Measurements from ENCODE around the gene KCNN1. TPM values are rescaled to one million over a fixed set of nuclear protein-coding genes. Genes with fewer than 3 reads are reported as not detected.
"Not testable (repeated sequence)": the region's sequence is repeated elsewhere in the genome, so short reads cannot be mapped to it uniquely, and the experiment has no call there.

KCNN1 gene
- polyA plus RNA-seq, 1 donor from 2014 or later = 9.9 TPM

- Histone ChIP-seq H3K27ac (ENCODE audit: low read length) (no peak overlapping the region), H4K20me1 (ENCODE audit: insufficient read depth) (no peaks in the 10 kb centered on the region)
These were observed 34.2 kb downstream of the KCNN1 start for GRCh38 chr19:18000915-18001776.

GRCh38 chr19:18001777-18002345 lies 35.0 kb downstream of the KCNN1 start:
- H3F3A ChIP-seq (ENCODE audit: insufficient read depth, low read length, poor library complexity, severe bottlenecking) = no peaks in the 10 kb centered on the region
- peak overlapping the region; percentile 59 for H3K4me3 ChIP-seq (ENCODE audit: low read length)
- H3K9me3 ChIP-seq (ENCODE audit: low read length) = no peaks in the 10 kb centered on the region
- H3K9ac ChIP-seq (ENCODE audit: low read length) = no peak overlapping the region
- no peaks in the 10 kb centered on the region for H3K36me3 ChIP-seq (ENCODE audit: insufficient read depth, low read length)
- H3K9me2 ChIP-seq (ENCODE audit: insufficient read depth, low read length) = no peaks in the 10 kb centered on the region
- peaks cover 28% of the 10 kb centered on the region for H3K27me3 ChIP-seq (ENCODE audit: insufficient read depth, low read depth, low read length)
- H4K20me1 ChIP-seq (ENCODE audit: insufficient read depth) = no peaks in the 10 kb centered on the region
- TF ChIP-seq MXI1 (conservative IDR thresholded peaks at IDR 0.05; ENCODE audit: poor library complexity, severe bottlenecking) (no peak), EP300 (conservative IDR thresholded peaks at IDR 0.05; ENCODE audit: poor library complexity, severe bottlenecking) (no peak)
- H3K79me2 ChIP-seq (replicated peaks; ENCODE audit: insufficient read depth, low read length) = no peaks in the 10 kb centered on the region
- H3K4me2 ChIP-seq (ENCODE audit: low read length) = no peak overlapping the region
- H3K27ac ChIP-seq (ENCODE audit: low read length) = no peak overlapping the region
- H2AFZ ChIP-seq (ENCODE audit: low read depth, low read length) = no peak overlapping the region

More at GRCh38 chr19:18000915-18001776, 34.2 kb downstream of the KCNN1 start:
- no peak overlapping the region for H3K4me2 ChIP-seq (ENCODE audit: low read length)
- H3K4me3 ChIP-seq (ENCODE audit: low read length) = peak overlapping the region; percentile 59
- no peaks in the 10 kb centered on the region for H3K36me3 ChIP-seq (ENCODE audit: insufficient read depth, low read length)
- peak overlapping the region; percentile 20 for H3K9ac ChIP-seq (ENCODE audit: low read length)
- peaks cover 28% of the 10 kb centered on the region for H3K27me3 ChIP-seq (ENCODE audit: insufficient read depth, low read depth, low read length)
- H3K79me2 ChIP-seq (replicated peaks; ENCODE audit: insufficient read depth, low read length) = no peaks in the 10 kb centered on the region
- H3F3A ChIP-seq (ENCODE audit: insufficient read depth, low read length, poor library complexity, severe bottlenecking) = no peaks in the 10 kb centered on the region
- TF ChIP-seq RAD21 (conservative IDR thresholded peaks at IDR 0.05) (no peak), MXI1 (conservative IDR thresholded peaks at IDR 0.05; ENCODE audit: poor library complexity, severe bottlenecking) (peak; percentile 77)
- no peaks in the 10 kb centered on the region for H3K9me2 ChIP-seq (ENCODE audit: insufficient read depth, low read length)
- no peak overlapping the region for H2AFZ ChIP-seq (ENCODE audit: low read depth, low read length)
- no peaks in the 10 kb centered on the region for H3K9me3 ChIP-seq (ENCODE audit: low read length)

- no peak overlapping the region for H2AFZ ChIP-seq (ENCODE audit: low read depth, low read length)
- H3K4me3 ChIP-seq (ENCODE audit: low read length) = no peak overlapping the region
- H3K36me3 ChIP-seq (ENCODE audit: insufficient read depth, low read length) = no peaks in the 10 kb centered on the region
- H4K20me1 ChIP-seq (ENCODE audit: insufficient read depth) = no peaks in the 10 kb centered on the region
- no peaks in the 10 kb centered on the region for H3K79me2 ChIP-seq (replicated peaks; ENCODE audit: insufficient read depth, low read length)
- no peaks in the 10 kb centered on the region for H3K9me2 ChIP-seq (ENCODE audit: insufficient read depth, low read length)
- TF ChIP-seq CTCF (IDR thresholded peaks at IDR 0.05; ENCODE audit: poor library complexity, severe bottlenecking) = no peak
- no peaks in the 10 kb centered on the region for H3K9me3 ChIP-seq (ENCODE audit: low read length)
- peaks cover 28% of the 10 kb centered on the region for H3K27me3 ChIP-seq (ENCODE audit: insufficient read depth, low read depth, low read length)
- no peak overlapping the region for H3K4me2 ChIP-seq (ENCODE audit: low read length)
- no peak overlapping the region for H3K9ac ChIP-seq (ENCODE audit: low read length)
- no peaks in the 10 kb centered on the region for H3F3A ChIP-seq (ENCODE audit: insufficient read depth, low read length, poor library complexity, severe bottlenecking)
- H3K27ac ChIP-seq (ENCODE audit: low read length) = no peak overlapping the region
These were observed 35.5 kb downstream of the KCNN1 start for GRCh38 chr19:18002347-18002850.

- not testable (repeated sequence) for H3K4me2 ChIP-seq (ENCODE audit: low read length); H3K36me3 ChIP-seq (ENCODE audit: insufficient read depth, low read length); H4K20me1 ChIP-seq (ENCODE audit: insufficient read depth); H3K9me2 ChIP-seq (ENCODE audit: insufficient read depth, low read length); H3K9me3 ChIP-seq (ENCODE audit: low read length); H2AFZ ChIP-seq (ENCODE audit: low read depth, low read length); H3K9ac ChIP-seq (ENCODE audit: low read length); H3F3A ChIP-seq (ENCODE audit: insufficient read depth, low read length, poor library complexity, severe bottlenecking); H3K4me3 ChIP-seq (ENCODE audit: low read length); H3K79me2 ChIP-seq (replicated peaks; ENCODE audit: insufficient read depth, low read length); H3K27ac ChIP-seq (ENCODE audit: low read length)
- peaks cover 17% of the 10 kb centered on the region for H3K27me3 ChIP-seq (ENCODE audit: insufficient read depth, low read depth, low read length)
These were observed 38.8 kb downstream of the KCNN1 start for GRCh38 chr19:18005750-18006149.

All from neural cell (in vitro differentiated cells).